ENCODE results near the gene INHBC. TPM values are rescaled to one million over a fixed set of nuclear protein-coding genes. Genes with fewer than 3 reads are reported as not detected.
"Not testable (repeated sequence)": the region's sequence is repeated elsewhere in the genome, so short reads cannot be mapped to it uniquely, and the experiment has no call there.

Gene INHBC
- total RNA-seq, 2 experiments from 2014 or later = 0.36 TPM; not detected in 1

DNA sequence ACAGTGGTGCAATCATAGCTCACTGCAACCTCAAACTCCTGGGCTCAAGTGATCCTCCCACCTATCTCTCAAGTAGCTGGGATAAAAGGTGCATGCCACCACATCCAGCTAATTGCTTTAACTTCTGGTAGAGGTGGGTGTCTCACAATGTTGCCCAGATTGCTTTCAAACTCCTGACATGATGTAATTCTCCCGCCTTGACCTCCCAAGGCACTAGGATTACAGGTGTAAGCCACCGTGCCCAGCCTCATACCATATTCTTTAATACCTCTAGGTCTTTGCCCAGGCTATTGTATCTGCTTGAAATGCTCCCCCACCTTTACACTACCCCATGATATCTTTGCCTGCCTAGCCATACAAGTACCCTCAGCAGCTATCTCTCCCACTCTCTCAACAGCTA lies 15.1 kb upstream of the INHBC start:
- ChIA-PET POLR2A (interaction anchor here (0.5 to 1.1 kb wide), 4 partner anchors 11 to 168 kb away, joined by 3 to 6 read pairs (median 5); partner anchors contain the start of gene STAC3), CTCF (ENCODE audit: unreplicated experiment) (interaction anchor here (0.6 kb wide), 1 partner anchor 39 kb away, joined by 3 read pairs; no protein-coding TSS in a partner anchor)
- BruUV-seq (replicated peaks) = no TSS peak

DNA sequence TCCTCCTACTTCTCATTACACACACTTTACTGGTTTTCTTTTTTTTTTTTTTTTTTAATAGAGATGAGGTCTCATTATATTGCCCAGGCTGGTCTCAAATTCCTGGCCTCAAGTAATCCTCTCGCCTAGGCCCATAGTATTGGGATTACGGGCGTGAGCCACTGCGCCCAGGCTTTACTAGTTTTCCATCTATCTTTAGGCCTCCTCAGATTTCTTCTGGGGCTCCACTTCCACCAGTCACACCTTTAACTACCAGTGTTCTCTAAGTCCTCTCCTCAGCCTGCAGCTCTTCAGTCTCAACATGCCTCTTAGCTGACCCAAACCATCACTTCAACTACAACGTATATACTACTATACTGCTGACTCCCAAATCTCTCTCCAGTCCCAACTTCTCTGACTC lies 14.1 kb upstream of the INHBC start:
- H3K4me3 ChIP-seq (ENCODE audit: low read depth, low read length, poor library complexity, severe bottlenecking) = no peak overlapping the region
- H2AFZ ChIP-seq (ENCODE audit: low read length) = no peak overlapping the region
- no peak overlapping the region for H3K4me2 ChIP-seq (ENCODE audit: low read length)
- ChIA-PET CTCF (ENCODE audit: unreplicated experiment) (no interaction called here), POLR2A (interaction anchor here (1.3 to 1.6 kb wide), 2 partner anchors 10 to 11 kb away, joined by 3 to 5 read pairs; no protein-coding TSS in a partner anchor)
- no peak overlapping the region for H3K27ac ChIP-seq (ENCODE audit: low read depth, low read length, poor library complexity, severe bottlenecking)
- TF ChIP-seq EZH2phosphoT487 (IDR thresholded peaks at IDR 0.05; ENCODE audit: borderline replicate concordance, low read depth, low read length) (no peak), CTCF (conservative IDR thresholded peaks at IDR 0.05; ENCODE audit: low read length) (no peak)
- DNase-seq (ENCODE audit: low spot score) = no peak
- no peaks in the 10 kb centered on the region for H4K20me1 ChIP-seq (ENCODE audit: insufficient read depth, low read length)
- intact Hi-C loops (cut with micrococcal nuclease; ENCODE audit: unreplicated experiment) = no loop called here
- H3K4me1 ChIP-seq (ENCODE audit: insufficient read depth, low read length, poor library complexity, severe bottlenecking) = no peaks in the 10 kb centered on the region
- H3K79me2 ChIP-seq (ENCODE audit: insufficient read depth, low read depth, low read length) = peaks cover 5% of the 10 kb centered on the region; the same call in 1 of the 2 replicates
- no peaks in the 10 kb centered on the region for H3K9me3 ChIP-seq (ENCODE audit: low read length)
- H3K9me2 ChIP-seq (ENCODE audit: insufficient read depth, low read length) = no peaks in the 10 kb centered on the region
- peaks cover 42% of the 10 kb centered on the region for H3K36me3 ChIP-seq (ENCODE audit: insufficient read depth, low read length)
- BruUV-seq (replicated peaks) = no TSS peak

More for the DNA sequence above, 15.1 kb upstream of the INHBC start:
- no peaks in the 10 kb centered on the region for H3K9me2 ChIP-seq (ENCODE audit: insufficient read depth, low read length)
- intact Hi-C loops (cut with micrococcal nuclease; ENCODE audit: unreplicated experiment) = no loop called here
- no peak overlapping the region for H3K4me2 ChIP-seq (ENCODE audit: low read length)
- no peaks in the 10 kb centered on the region for H4K20me1 ChIP-seq (ENCODE audit: insufficient read depth, low read length)
- H3K79me2 ChIP-seq (ENCODE audit: insufficient read depth, low read depth, low read length) = peaks cover 5% of the 10 kb centered on the region; the same call in 1 of the 2 replicates
- no peak overlapping the region for H2AFZ ChIP-seq (ENCODE audit: low read length)
- DNase-seq (ENCODE audit: low spot score) = no peak
- TF ChIP-seq CTCF (conservative IDR thresholded peaks at IDR 0.05; ENCODE audit: low read length) (no peak), EZH2phosphoT487 (IDR thresholded peaks at IDR 0.05; ENCODE audit: borderline replicate concordance, low read depth, low read length) (no peak)
- peaks cover 36% of the 10 kb centered on the region for H3K36me3 ChIP-seq (ENCODE audit: insufficient read depth, low read length)
- no peak overlapping the region for H3K4me3 ChIP-seq (ENCODE audit: low read depth, low read length, poor library complexity, severe bottlenecking)
- no peaks in the 10 kb centered on the region for H3K9me3 ChIP-seq (ENCODE audit: low read length)
- H3K27ac ChIP-seq (ENCODE audit: low read depth, low read length, poor library complexity, severe bottlenecking) = no peak overlapping the region
- no peaks in the 10 kb centered on the region for H3K4me1 ChIP-seq (ENCODE audit: insufficient read depth, low read length, poor library complexity, severe bottlenecking)

DNA sequence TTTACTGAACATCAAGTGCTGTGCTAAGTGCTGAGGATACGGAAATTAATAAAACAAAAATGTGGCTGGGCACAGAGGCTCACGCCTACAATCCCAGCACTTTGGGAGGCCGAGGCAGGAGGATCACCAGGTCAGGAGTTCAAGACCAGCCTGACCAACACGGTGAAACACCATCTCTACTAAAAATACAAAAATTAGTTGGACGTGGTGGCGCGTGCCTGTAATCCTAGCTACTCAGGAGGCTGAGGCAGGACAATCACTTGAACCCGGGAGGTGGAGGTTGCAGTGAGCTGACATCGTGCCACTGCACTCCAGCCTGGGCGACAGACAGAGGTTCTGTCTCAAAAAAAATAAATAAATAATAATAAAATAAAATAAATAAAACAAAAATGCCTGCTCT lies 7.6 kb upstream of the INHBC start:
- peaks cover 19% of the 10 kb centered on the region for H3K79me2 ChIP-seq (ENCODE audit: insufficient read depth, low read depth, low read length)
- CTCF ChIA-PET (ENCODE audit: unreplicated experiment) = interaction anchor here (0.6 kb wide), 1 partner anchor 12 kb away, joined by 4 read pairs; no protein-coding TSS in a partner anchor
- POLR2A ChIA-PET = not testable (repeated sequence)

More for the DNA sequence above, 7.6 kb upstream of the INHBC start:
- H3K9me2 ChIP-seq (ENCODE audit: insufficient read depth, low read length); BruUV-seq (replicated peaks); H2AFZ ChIP-seq (ENCODE audit: low read length); H3K4me3 ChIP-seq (ENCODE audit: low read depth, low read length, poor library complexity, severe bottlenecking); H3K4me2 ChIP-seq (ENCODE audit: low read length); DNase-seq (ENCODE audit: low spot score); H3K27ac ChIP-seq (ENCODE audit: low read depth, low read length, poor library complexity, severe bottlenecking); H3K9me3 ChIP-seq (ENCODE audit: low read length); H4K20me1 ChIP-seq (ENCODE audit: insufficient read depth, low read length); intact Hi-C loops (cut with micrococcal nuclease; ENCODE audit: unreplicated experiment): not testable (repeated sequence)
- Histone ChIP-seq H3K4me1 (ENCODE audit: insufficient read depth, low read length, poor library complexity, severe bottlenecking) (peaks cover 23% of the 10 kb centered on the region), H3K36me3 (ENCODE audit: insufficient read depth, low read length) (peaks cover 28% of the 10 kb centered on the region)

Data from OCI-LY7 (cell line).